Thymus (tissue), 14 donors: ENCODE data around the gene KRTAP4-6. TPM values are rescaled to one million over a fixed set of nuclear protein-coding genes. Genes with fewer than 3 reads are reported as not detected.
"Not testable (repeated sequence)": the region's sequence is repeated elsewhere in the genome, so short reads cannot be mapped to it uniquely, and the experiment has no call there.

Experiments
- DNase-seq, 9 donors: peaks; one replicate each; pipeline ENCODE4 v3.0.0-alpha.2; 2013; ENCODE audit warnings: low spot score in 9 of 9, low read depth in 6 of 9, missing footprints in 1 of 9
- H3K27ac ChIP-seq, 2 donors: one replicate each; pipeline ENCODE4 v1.5.1; 2013; ENCODE audit warnings: control low read depth in 1 of 2, low read depth in 1 of 2, low read length in 1 of 2, mild to moderate bottlenecking in 1 of 2, moderate library complexity in 1 of 2
- H3K27me3 ChIP-seq, 2 donors: one replicate each; pipeline ENCODE4 v1.5.1; 2013; ENCODE audit warnings: low read length in 1 of 2; ENCODE audit not compliant: control insufficient read depth in 2 of 2, insufficient read depth in 1 of 2
- H3K36me3 ChIP-seq, 2 donors: one replicate each; pipeline ENCODE4 v1.5.1; 2013; ENCODE audit warnings: low read length in 1 of 2, mild to moderate bottlenecking in 1 of 2, moderate library complexity in 1 of 2; ENCODE audit not compliant: control insufficient read depth in 2 of 2, insufficient read depth in 2 of 2
- H3K4me1 ChIP-seq, 2 donors: one replicate each; pipeline ENCODE4 v1.5.1; 2013; ENCODE audit warnings: low read length in 2 of 2; ENCODE audit not compliant: control insufficient read depth in 2 of 2, insufficient read depth in 2 of 2
- H3K4me3 ChIP-seq, 2 donors: one replicate each; pipeline ENCODE4 v1.5.1; 2013; ENCODE audit warnings: low read length in 2 of 2, control low read depth in 1 of 2, mild to moderate bottlenecking in 1 of 2
- H3K9me3 ChIP-seq, 2 donors: one replicate each; pipeline ENCODE4 v1.5.1; 2013; ENCODE audit warnings: low read length in 1 of 2, mild to moderate bottlenecking in 1 of 2; ENCODE audit not compliant: control insufficient read depth in 2 of 2, insufficient read depth in 1 of 2
- WGBS: extraction: QIAGEN DNeasy Blood & Tissue Kit; methylation state at CpG from one replicate; pipeline ENCODE4 v1.1.7; 2013; 5-methylcytosine and 5-hydroxymethylcytosine counted together
- long read RNA-seq, 10 donors: transcript quantifications; one replicate each; lab custom pipeline, GENCODE V29; 2026
- polyA plus RNA-seq: library from polyadenylated mRNA; stranded (reverse); fragments of 200-250 nt; gene quantifications from one replicate; pipeline ENCODE4 v1.2.3, GENCODE V29; 2013
- total RNA-seq: library from RNA; stranded (reverse); fragments of 120-200 nt; gene quantifications from one replicate; pipeline ENCODE4 v1.2.4, GENCODE V29; 2013
- donor health status: healthy.

Gene KRTAP4-6
- total RNA-seq, result not detected
- polyA plus RNA-seq, result not detected
- long read RNA-seq, donor 1, result 0 reads
- long read RNA-seq, donor 2, result 0 reads
- long read RNA-seq, donor 3, result 0 reads
- long read RNA-seq, donor 4, result 0 reads
- long read RNA-seq, donor 5, result 0 reads
- long read RNA-seq, donor 6, result 0 reads
- long read RNA-seq, donor 7, result 0 reads
- long read RNA-seq, donor 8, result 0 reads
- long read RNA-seq, donor 9, result 0 reads
- long read RNA-seq, donor 10, result 0 reads

GRCh38 chr17:41140360-41141131 is at the start of gene KRTAP4-6:
Gene KRTAP4-6 (minus strand): TSS chr17:41140544. CDS start chr17:41140487, 57 bp downstream.
- no peak for DNase-seq
- Histone ChIP-seq H3K4me1 (no peaks in the 10 kb centered on the region), H3K4me3 (no peak within 1 kb of the TSS), H3K36me3 (no peaks in the 10 kb centered on the region), H3K27ac (no peak within 1 kb of the TSS), H3K9me3 (peaks cover 2 to 8% of the 10 kb centered on the region in 2 donors), H3K27me3 (no peaks in the 10 kb centered on the region)
- 92% methylated on average over 6 of the region's 6 CpGs for WGBS

- H3K36me3 ChIP-seq, H3K4me3 ChIP-seq, H3K27ac ChIP-seq, H3K27me3 ChIP-seq, DNase-seq, H3K9me3 ChIP-seq, H3K4me1 ChIP-seq: not testable (repeated sequence)
- WGBS, result 100% methylated on average over 1 of the region's 1 CpG
Observed at GRCh38 chr17:41189837-41190318, 49.5 kb upstream of the KRTAP4-6 start, which contains the start of gene KRTAP9-1. Gene KRTAP9-1 (plus strand): TSS chr17:41189887. CDS start chr17:41189887, 0 bp downstream.

- H3K4me3 ChIP-seq, result no peak overlapping the region
- H3K27me3 ChIP-seq, result no peaks in the 10 kb centered on the region
- no peaks in the 10 kb centered on the region for H3K36me3 ChIP-seq
- H3K4me1 ChIP-seq, result no peaks in the 10 kb centered on the region
- no peak for DNase-seq
- WGBS, result 100% methylated on average over 2 of the region's 2 CpGs
- H3K27ac ChIP-seq, result no peak overlapping the region
- H3K9me3 ChIP-seq, result no peaks in the 10 kb centered on the region
Observed at GRCh38 chr17:41186872-41187271, 46.5 kb upstream of the KRTAP4-6 start.

DNA sequence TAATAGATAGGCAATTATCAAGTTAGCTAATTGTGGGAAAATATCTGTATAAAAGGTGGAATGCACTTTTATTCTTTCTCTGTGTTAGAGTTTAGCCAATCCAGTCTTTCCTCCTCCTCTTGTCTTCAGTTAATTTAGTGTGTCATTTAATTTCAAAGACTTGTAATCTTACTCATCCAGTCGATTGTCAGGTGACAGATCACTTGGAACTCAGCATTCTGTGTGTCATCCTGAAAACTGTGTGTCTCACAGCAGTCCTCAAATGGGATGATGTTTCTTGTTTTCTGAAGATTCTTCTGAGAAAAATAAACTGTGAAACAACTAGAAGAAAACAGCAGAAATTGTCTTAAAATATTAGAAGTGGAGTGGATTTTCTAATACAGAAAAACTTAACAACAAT is 44.7 kb upstream of the KRTAP4-6 start:
- no peaks in the 10 kb centered on the region for H3K4me1 ChIP-seq
- no peak overlapping the region for H3K27ac ChIP-seq
- no peaks in the 10 kb centered on the region for H3K36me3 ChIP-seq
- no peak overlapping the region for H3K4me3 ChIP-seq
- H3K27me3 ChIP-seq, result peaks cover 0 to 2% of the 10 kb centered on the region in 2 donors
- WGBS, result 84% methylated on average over 1 of the region's 1 CpG
- no peak for DNase-seq
- H3K9me3 ChIP-seq, result no peaks in the 10 kb centered on the region

- no peaks in the 10 kb centered on the region for H3K36me3 ChIP-seq
- no peaks in the 10 kb centered on the region for H3K4me1 ChIP-seq
- H3K27ac ChIP-seq, result no peak within 1 kb of the TSS
- DNase-seq, result no peak
- 84% methylated on average over 9 of the region's 9 CpGs for WGBS
- H3K4me3 ChIP-seq, result no peak within 1 kb of the TSS
- peaks cover 0 to 3% of the 10 kb centered on the region in 2 donors for H3K27me3 ChIP-seq
- H3K9me3 ChIP-seq, result no peaks in the 10 kb centered on the region
Observed at GRCh38 chr17:41184480-41184961, 44.2 kb upstream of the KRTAP4-6 start, which contains the start of gene KRTAP4-1. Gene KRTAP4-1 (minus strand): TSS chr17:41184911. CDS start chr17:41184854, 57 bp downstream.

- H3K4me3 ChIP-seq, result no peak overlapping the region
- H3K27ac ChIP-seq, result no peak overlapping the region
- no peaks in the 10 kb centered on the region for H3K9me3 ChIP-seq
- H3K27me3 ChIP-seq, result peaks cover 0 to 4% of the 10 kb centered on the region in 2 donors
- no peaks in the 10 kb centered on the region for H3K36me3 ChIP-seq
- 90% methylated on average over 1 of the region's 1 CpG for WGBS
- no peak for DNase-seq
- H3K4me1 ChIP-seq, result no peaks in the 10 kb centered on the region
Observed at GRCh38 chr17:41178843-41179616, 38.7 kb upstream of the KRTAP4-6 start.

GRCh38 chr17:41178341-41178740 is 38.0 kb upstream of the KRTAP4-6 start:
- 98% methylated on average over 3 of the region's 3 CpGs for WGBS
- H3K36me3 ChIP-seq, result no peaks in the 10 kb centered on the region
- no peak overlapping the region for H3K4me3 ChIP-seq
- H3K27me3 ChIP-seq, result peaks cover 0 to 4% of the 10 kb centered on the region in 2 donors
- H3K4me1 ChIP-seq, result no peaks in the 10 kb centered on the region
- H3K9me3 ChIP-seq, result no peaks in the 10 kb centered on the region
- no peak for DNase-seq
- H3K27ac ChIP-seq, result no peak overlapping the region

DNA sequence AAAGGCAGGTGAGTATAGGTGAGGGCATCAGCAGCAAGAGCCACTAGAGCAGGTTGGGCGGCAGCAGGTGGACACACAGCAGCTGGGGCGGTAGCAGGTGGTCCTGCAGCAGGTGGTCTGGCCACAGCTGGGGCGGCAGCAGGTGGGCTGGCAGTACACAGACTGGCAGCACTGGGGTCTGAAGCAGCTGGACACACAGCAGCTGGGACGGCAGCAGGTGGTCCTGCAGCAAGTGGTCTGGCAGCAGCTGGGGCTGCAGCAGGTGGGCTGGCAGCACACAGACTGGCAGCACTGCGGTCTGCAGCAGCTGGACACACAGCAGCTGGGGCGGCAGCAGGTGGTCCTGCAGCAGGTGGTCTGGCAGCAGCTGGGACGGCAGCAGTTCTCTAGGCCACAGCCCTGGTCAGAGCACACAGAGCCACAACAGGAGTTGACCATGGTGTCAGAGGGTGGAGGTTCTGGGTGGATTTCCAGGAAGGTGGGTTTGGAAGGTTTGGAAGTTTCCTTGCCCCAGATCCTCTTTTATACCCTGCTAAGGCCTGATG is 37.5 kb upstream of the KRTAP4-6 start, which contains the start of gene KRTAP4-2:
TSS of gene KRTAP4-2 (minus strand) at position 495 of the 545 bp plus-strand sequence. CDS start at position 438, 57 bp downstream.
- no peak within 1 kb of the TSS for H3K4me3 ChIP-seq
- DNase-seq, result no peak
- H3K27me3 ChIP-seq, result peaks cover 0 to 4% of the 10 kb centered on the region in 2 donors
- 96% methylated on average over 7 of the region's 7 CpGs for WGBS
- H3K27ac ChIP-seq, result no peak within 1 kb of the TSS
- H3K9me3 ChIP-seq, result no peaks in the 10 kb centered on the region
- H3K36me3 ChIP-seq, result no peaks in the 10 kb centered on the region
- H3K4me1 ChIP-seq, result no peaks in the 10 kb centered on the region
